PFSK-1 (cell line): ENCODE results near the gene ATG14.

Experiments used
- POLR2AphosphoS5 ChIP-seq: IDR thresholded peaks from 2 replicates; pipeline ENCODE4 v1.6.1; 2012; ENCODE audit warnings: low read depth, mild to moderate bottlenecking, control low read depth, low read length, moderate library complexity
- REST ChIP-seq, 2 experiments: IDR thresholded peaks; 2 replicates each; pipeline versions ENCODE4 v1.6.1 to v1.8.0; 2011 to 2012; ENCODE audit warnings: low read depth in 2 of 2, low read length in 2 of 2, control low read depth in 1 of 2, inconsistent platforms in 1 of 2, mild to moderate bottlenecking in 1 of 2, moderate library complexity in 1 of 2; ENCODE audit not compliant: insufficient read depth in 1 of 2
- TAF1 ChIP-seq: IDR thresholded peaks from 2 replicates; pipeline ENCODE4 v1.6.1; 2012; ENCODE audit warnings: low read length, control low read depth, borderline replicate concordance; ENCODE audit not compliant: insufficient read depth

- TF ChIP-seq REST (IDR thresholded peaks at IDR 0.05; ENCODE audit: insufficient read depth in 1 of 2, low read depth in 2 of 2, low read length in 2 of 2) (no peak), TAF1 (no peak), POLR2AphosphoS5 (no peak)
Observed at GRCh38 chr14:55347040-55347439, 64.6 kb downstream of the ATG14 start.
